Stomach (tissue), 4 donors: ENCODE measurements around the gene EFNB1.
A peak's percentile ranks its signal among the peaks of the same experiment; 100 is the strongest.

Source experiments
- CTCF ChIP-seq, 7 experiments: fragments of 450-650 bp in 4 of 7; fragments of 200-600 bp in 3 of 7; sonication (generic) in 3 of 7; IDR thresholded peaks; one replicate each; pipeline ENCODE4 v1.5.1; 2016 to 2019; ENCODE audit warnings: antibody characterized with exemption in 7 of 7, control low read depth in 2 of 7, mild to moderate bottlenecking in 1 of 7
- EP300 ChIP-seq: sonication (generic); formaldehyde crosslinking; IDR thresholded peaks from one replicate; pipeline ENCODE4 v1.6.1; 2017; ENCODE audit warnings: antibody characterized with exemption
- POLR2A ChIP-seq, 4 donors: fragments of 450-650 bp; IDR thresholded peaks; one replicate each; pipeline ENCODE4 v1.6.1; 2016; ENCODE audit warnings: antibody characterized with exemption in 4 of 4, control low read depth in 2 of 4, mild to moderate bottlenecking in 1 of 4, moderate library complexity in 1 of 4
- POLR2AphosphoS5 ChIP-seq, 3 donors: sonication (generic); formaldehyde crosslinking; IDR thresholded peaks; one replicate each; pipeline ENCODE4 v1.6.1; 2016; ENCODE audit warnings: antibody characterized with exemption in 3 of 3

- no peak for TF ChIP-seq POLR2A (IDR thresholded peaks at IDR 0.05)
- peak in 1 of 3 donors; percentile 20 for TF ChIP-seq POLR2AphosphoS5 (IDR thresholded peaks at IDR 0.05)
- TF ChIP-seq CTCF (IDR thresholded peaks at IDR 0.05) = peak in 5 of 7 experiments; percentile 71 to 92 (median 88)
- no peak for TF ChIP-seq EP300
Observed at GRCh38 chrX:68827848-68828624, 785 bp upstream of the EFNB1 start.
